K562 (cell line): ENCODE data around the gene RPL27. TPM values are rescaled to one million over a fixed set of nuclear protein-coding genes. Genes with fewer than 3 reads are reported as not detected.

Experiments
- ATAC-seq: fragments of 200-7000 bp; cut with Tn5 transposase; 3 replicates; pipeline ENCODE4 v1.9.1; 2020; ENCODE audit warnings: moderate library complexity
- BruUV-seq: library from RNA; stranded (reverse); fragments of 400-500 nt; replicated peaks from 2 replicates; lab custom pipeline; 2021; lab: Mats Ljungman, UMichigan
- CTCF ChIA-PET: fragments of 300-600 bp; formaldehyde crosslinking; extraction: SDS; loops from one replicate; lab custom pipeline; 2021; ENCODE audit warnings: low intra/inter-chr PET ratio; lab: Yijun Ruan, JAX
- POLR2A ChIA-PET: fragments of 300-600, 350-650 bp; sonication (Branson Sonifier 250); formaldehyde crosslinking; extraction: SDS; loops from one replicate; lab custom pipeline; 2021; ENCODE audit warnings: antibody characterized with exemption, inconsistent platforms; lab: Yijun Ruan, JAX
- DNase-seq, 4 experiments: peaks; one replicate each; pipeline versions ENCODE4 v3.0.0 to v3.0.0-alpha.2; 2011 to 2018; ENCODE audit warnings: low spot score in 3 of 4, mixed read lengths in 3 of 4; ENCODE audit errors: extremely low read depth in 1 of 4
- FAIRE-seq: peaks from 2 replicates; lab custom pipeline; 2011; peaks lifted over from hg19 to GRCh38; lab: Jason Lieb, UNC
- H2AFZ ChIP-seq: 2 replicates; pipeline ENCODE4 v1.6.0; 2011; ENCODE audit warnings: low read depth, low read length, control low read depth, inconsistent platforms
- H3K27ac ChIP-seq: fragments of 200-600 bp; 3 replicates; pipeline ENCODE4 v1.8.0; 2011; ENCODE audit warnings: low read depth, mild to moderate bottlenecking, control low read depth, inconsistent platforms, low read length, moderate library complexity, mixed read lengths; ENCODE audit errors: extremely low read depth
- H3K27me3 ChIP-seq, 2 experiments: fragments of 300-600 bp in 1 of 2; 2 replicates in 1 of 2; 3 replicates in 1 of 2; pipeline versions ENCODE4 v1.6.0 to v1.8.0; 2011; ENCODE audit warnings: inconsistent platforms in 2 of 2, low read length in 2 of 2, mild to moderate bottlenecking in 1 of 2, mixed read lengths in 1 of 2, moderate library complexity in 1 of 2; ENCODE audit not compliant: control insufficient read depth in 2 of 2, insufficient read depth in 2 of 2
- H3K36me3 ChIP-seq: fragments of 300-600 bp; 3 replicates; pipeline ENCODE4 v1.8.0; 2011; ENCODE audit warnings: mild to moderate bottlenecking, low read length, inconsistent platforms; ENCODE audit not compliant: control insufficient read depth, insufficient read depth
- H3K4me1 ChIP-seq, 2 experiments: fragments of 200-600 bp in 1 of 2; replicated peaks in 1 of 2; 2 replicates in 1 of 2; 3 replicates in 1 of 2; pipeline versions ENCODE4 v1.5.1 to v1.8.0; 2011; ENCODE audit warnings: inconsistent platforms in 2 of 2, low read length in 2 of 2, mild to moderate bottlenecking in 1 of 2, mixed read lengths in 1 of 2, moderate library complexity in 1 of 2; ENCODE audit not compliant: control insufficient read depth in 2 of 2, insufficient read depth in 2 of 2
- H3K4me2 ChIP-seq: 2 replicates; pipeline ENCODE4 v1.6.1; 2011; ENCODE audit warnings: low read length, control low read depth, inconsistent platforms, mixed read lengths; ENCODE audit not compliant: insufficient read depth
- H3K4me3 ChIP-seq: fragments of 200-600 bp; sonication (generic), shearing (Covaris generic); 2 replicates; pipeline ENCODE4 v1.5.1; 2016; ENCODE audit warnings: control low read depth, inconsistent platforms
- H3K79me2 ChIP-seq: fragments of 200-600 bp; 3 replicates; pipeline ENCODE4 v1.8.0; 2011; ENCODE audit warnings: low read length, inconsistent platforms; ENCODE audit not compliant: control insufficient read depth, insufficient read depth
- H3K9ac ChIP-seq, 2 experiments: 2 replicates each; pipeline versions ENCODE4 v1.6.0 to v1.6.1; 2011; ENCODE audit warnings: low read depth in 2 of 2, low read length in 2 of 2, control low read depth in 1 of 2, inconsistent platforms in 1 of 2, mild to moderate bottlenecking in 1 of 2, mixed read lengths in 1 of 2; ENCODE audit not compliant: insufficient read depth in 1 of 2
- H3K9me1 ChIP-seq: one replicate; pipeline ENCODE4 v1.6.0; 2011; ENCODE audit warnings: inconsistent platforms, mild to moderate bottlenecking, low read length, moderate library complexity; ENCODE audit not compliant: control insufficient read depth, insufficient read depth
- H3K9me3 ChIP-seq: replicated peaks from 2 replicates; pipeline ENCODE4 v1.5.1; 2011; ENCODE audit warnings: low read depth, low read length, inconsistent platforms; ENCODE audit not compliant: control insufficient read depth, insufficient read depth
- H4K20me1 ChIP-seq: replicated peaks from 2 replicates; pipeline ENCODE4 v1.6.1; 2011; ENCODE audit warnings: low read length, inconsistent platforms, mixed read lengths; ENCODE audit not compliant: control insufficient read depth, insufficient read depth
- CCNT2 ChIP-seq: IDR thresholded peaks from 2 replicates; pipeline ENCODE4 v1.6.1; 2011; ENCODE audit warnings: borderline replicate concordance, low read depth, mild to moderate bottlenecking, moderate library complexity, mixed read lengths, low read length; ENCODE audit not compliant: insufficient read length; ENCODE audit errors: extremely low read depth
- ELK3 ChIP-seq: fragments of 450-650 bp; formaldehyde crosslinking; IDR thresholded peaks from 2 replicates; pipeline ENCODE4 v1.4.0; 2020; ENCODE audit warnings: mild to moderate bottlenecking
- JUND ChIP-seq, 2 experiments: IDR thresholded peaks; 2 replicates in 1 of 2; 3 replicates in 1 of 2; pipeline ENCODE4 v1.6.1; 2011; ENCODE audit warnings: borderline replicate concordance in 2 of 2, low read depth in 2 of 2, low read length in 2 of 2, improper control_type of control experiment in 1 of 2, missing biosample characterization in 1 of 2, missing genetic modification characterization in 1 of 2, missing genetic modification reagents in 1 of 2
- KAT7 ChIP-seq: sonication (generic); formaldehyde crosslinking; IDR thresholded peaks from 2 replicates; pipeline ENCODE4 v1.8.0; 2022; ENCODE audit warnings: missing genetic modification reagents, mild to moderate bottlenecking, borderline replicate concordance
- MCM3 ChIP-seq: fragments of 450-650 bp; IDR thresholded peaks from 2 replicates; pipeline ENCODE4 v1.6.1; 2016
- PKNOX1 ChIP-seq: fragments of 450-650 bp; IDR thresholded peaks from 2 replicates; pipeline ENCODE4 v1.6.1; 2016
- POLR2G ChIP-seq: fragments of 200-400 bp; formaldehyde crosslinking; IDR thresholded peaks from 2 replicates; pipeline ENCODE4 v1.6.1; 2017; ENCODE audit warnings: low read depth, mild to moderate bottlenecking, antibody characterized with exemption, low read length, moderate library complexity
- RFX5 ChIP-seq: IDR thresholded peaks from 2 replicates; pipeline ENCODE4 v1.6.1; 2011; ENCODE audit warnings: low read depth, mild to moderate bottlenecking, improper control_type of control experiment, low read length
- SOX6 ChIP-seq: fragments of 450-650 bp; IDR thresholded peaks from 2 replicates; pipeline ENCODE4 v1.6.1; 2014; ENCODE audit warnings: mild to moderate bottlenecking
- SUPT5H ChIP-seq: fragments of 450-650 bp; IDR thresholded peaks from 2 replicates; pipeline ENCODE4 v1.6.1; 2016
- U2AF1 ChIP-seq: fragments of 200-400 bp; formaldehyde crosslinking; optimal IDR thresholded peaks from 2 replicates; pipeline ENCODE3; 2017; ENCODE audit warnings: mild to moderate bottlenecking, low read depth, low read length, moderate library complexity
- ZNF121 ChIP-seq: sonication (generic); formaldehyde crosslinking; conservative IDR thresholded peaks from 2 replicates; pipeline ENCODE4 v1.8.0; 2022; ENCODE audit warnings: missing genetic modification reagents
- ZNF41 ChIP-seq: fragments of 250-450 bp; sonication (Bioruptor Pico); conservative IDR thresholded peaks from 2 replicates; pipeline ENCODE4 v1.4.0; 2020; ENCODE audit warnings: mild to moderate bottlenecking
- ZNF511 ChIP-seq: sonication (generic); formaldehyde crosslinking; IDR thresholded peaks from 2 replicates; pipeline ENCODE4 v1.8.0; 2022; ENCODE audit warnings: mild to moderate bottlenecking, missing genetic modification reagents
- ZZZ3 ChIP-seq: fragments of 450-650 bp; IDR thresholded peaks from 2 replicates; pipeline ENCODE4 v1.6.1; 2016; ENCODE audit warnings: antibody characterized with exemption, mild to moderate bottlenecking, moderate library complexity
- WGBS: fragments of 100-300 bp; shearing (Covaris generic); methylation state at CpG from one replicate; pipeline ENCODE4 v1.1.6; 2016; ENCODE audit warnings: low coverage, mixed read lengths; ENCODE audit not compliant: insufficient coverage; ENCODE audit errors: missing lambda C conversion rate; 5-methylcytosine and 5-hydroxymethylcytosine counted together
- in situ Hi-C: fragments of 300-500 bp; cut with MboI; formaldehyde crosslinking; loops from 4 replicates; pipeline ENCODE4 v1.15.0; 2018; ENCODE audit warnings: inconsistent platforms, mixed read lengths
- intact Hi-C: fragments of 100-400 bp; cut with micrococcal nuclease; formaldehyde crosslinking; loops from 2 replicates; pipeline ENCODE4 v1.14.2; 2022
- polyA plus RNA-seq, 8 experiments: library from polyadenylated mRNA; depleted of rRNA in 4 of 8; stranded (reverse) in 5 of 8; unstranded in 3 of 8; fragments of >200 nt; fragmentation: Nextera tagmentation in 2 of 8; fragmentation: Illumina TruSeq in 1 of 8; extraction: Ambion mirVana in 2 of 8; extraction: Trizol in 1 of 8; gene quantifications; 2 replicates each; pipeline versions ENCODE4 v1.2.1 to v1.2.3, GENCODE V29; 2011 to 2014; ENCODE audit warnings: inconsistent platforms in 1 of 8, missing spikeins in 1 of 8
- total RNA-seq, 7 experiments: library from RNA; depleted of rRNA in 6 of 7; stranded (reverse); fragments of >200 nt in 6 of 7; fragmentation: Illumina TruSeq in 2 of 7; extraction: Trizol in 2 of 7; gene quantifications; 2 replicates each; pipeline versions ENCODE4 v1.2.1 to v1.2.3, GENCODE V29; 2011 to 2021; ENCODE audit warnings: low replicate concordance in 1 of 7

RPL27 gene
- total and polyA plus RNA-seq, 9 of the 15 experiments (the other 6 are each of a cell fraction or from before 2014, with no cell fraction given): 1,539 to 6,155 (median 3,710) TPM

GRCh38 chr17:43021741-43022512, 23.7 kb downstream of the RPL27 start, which contains the start of gene VAT1:
Gene VAT1, minus strand, starts transcription at chr17:43022385. Its CDS starts 63 bp downstream, at chr17:43022322.
- Histone ChIP-seq H2AFZ (peak within 1 kb of the TSS; percentile 94), H3K9ac (peak within 1 kb of the TSS; percentile 68 to 96), H3K27me3 (no peaks in the 10 kb centered on the region), H3K4me2 (peak within 1 kb of the TSS; percentile 99), H3K4me3 (peak within 1 kb of the TSS; percentile 87), H4K20me1 (peaks cover 6% of the 10 kb centered on the region; the same call in 1 of the 2 replicates), H3K4me1 (peaks cover 27 to 61% of the 10 kb centered on the region in 2 experiments), H3K79me2 (peaks cover 40% of the 10 kb centered on the region), H3K9me1 (peaks cover 10% of the 10 kb centered on the region), H3K27ac (peak within 1 kb of the TSS; percentile 83), H3K9me3 (no peaks in the 10 kb centered on the region), H3K36me3 (peaks cover 21% of the 10 kb centered on the region; the same call in 2 of the 3 replicates)
- in situ Hi-C loops (no loop called here), intact Hi-C loops (no loop called here)
- peak; percentile 62 for FAIRE-seq
- CTCF ChIA-PET: no interaction called here
- POLR2A ChIA-PET: interaction anchor here (0.6 to 6.7 kb wide), 5 partner anchors 9 to 1005 kb away, joined by 3 to 79 read pairs (median 7); partner anchors contain the start of gene RPL27
- no TSS peak for BruUV-seq
- ATAC-seq: peak; percentile 75
- peak; percentile 71 to 91 (median 77) for DNase-seq
- WGBS: 2% methylated on average over 57 of the region's 80 CpGs
- TF ChIP-seq POLR2G: peak; percentile 77
- no peak for TF ChIP-seq ZNF41
- no peak for TF ChIP-seq ZNF121 (CRISPR knock-in tag)
- peak; percentile 57 for TF ChIP-seq PKNOX1
- TF ChIP-seq SOX6: peak; percentile 33; the same call in 1 of the 2 replicates
- no peak for TF ChIP-seq ELK3
- peak; percentile 36; the same call in 1 of the 2 replicates for TF ChIP-seq ZNF511 (CRISPR knock-in tag)
- TF ChIP-seq KAT7 (CRISPR knock-in tag): 0 out of 2 replicates have a peak, but pooled peaks have one; percentile 57
- no peak for TF ChIP-seq MCM3
- no peak for TF ChIP-seq U2AF1
- TF ChIP-seq RFX5: no peak
- TF ChIP-seq SUPT5H: peak; percentile 51; the same call in 1 of the 2 replicates
- 0 out of 2 replicates have a peak, but pooled peaks have one; percentile 13 for TF ChIP-seq JUND (IDR thresholded peaks at IDR 0.05; ENCODE audit: borderline replicate concordance, low read depth, low read length)
- no peak for TF ChIP-seq JUND (tag; IDR thresholded peaks at IDR 0.05; ENCODE audit: borderline replicate concordance, low read depth, low read length)
- peak; percentile 59 for TF ChIP-seq CCNT2
- no peak for TF ChIP-seq ZZZ3
